HG03521 (cell line): ENCODE measurements around the gene RCOR1.
A peak's percentile ranks its signal among the peaks of the same experiment; 100 is the strongest.

Source experiments
- ATAC-seq: cut with Tn5 transposase; IDR thresholded peaks from one replicate; pipeline ENCODE4 v1.9.1; 2021; ENCODE audit warnings: mild to moderate bottlenecking, moderate library complexity; ENCODE audit not compliant: unreplicated experiment

RCOR1 gene

DNA sequence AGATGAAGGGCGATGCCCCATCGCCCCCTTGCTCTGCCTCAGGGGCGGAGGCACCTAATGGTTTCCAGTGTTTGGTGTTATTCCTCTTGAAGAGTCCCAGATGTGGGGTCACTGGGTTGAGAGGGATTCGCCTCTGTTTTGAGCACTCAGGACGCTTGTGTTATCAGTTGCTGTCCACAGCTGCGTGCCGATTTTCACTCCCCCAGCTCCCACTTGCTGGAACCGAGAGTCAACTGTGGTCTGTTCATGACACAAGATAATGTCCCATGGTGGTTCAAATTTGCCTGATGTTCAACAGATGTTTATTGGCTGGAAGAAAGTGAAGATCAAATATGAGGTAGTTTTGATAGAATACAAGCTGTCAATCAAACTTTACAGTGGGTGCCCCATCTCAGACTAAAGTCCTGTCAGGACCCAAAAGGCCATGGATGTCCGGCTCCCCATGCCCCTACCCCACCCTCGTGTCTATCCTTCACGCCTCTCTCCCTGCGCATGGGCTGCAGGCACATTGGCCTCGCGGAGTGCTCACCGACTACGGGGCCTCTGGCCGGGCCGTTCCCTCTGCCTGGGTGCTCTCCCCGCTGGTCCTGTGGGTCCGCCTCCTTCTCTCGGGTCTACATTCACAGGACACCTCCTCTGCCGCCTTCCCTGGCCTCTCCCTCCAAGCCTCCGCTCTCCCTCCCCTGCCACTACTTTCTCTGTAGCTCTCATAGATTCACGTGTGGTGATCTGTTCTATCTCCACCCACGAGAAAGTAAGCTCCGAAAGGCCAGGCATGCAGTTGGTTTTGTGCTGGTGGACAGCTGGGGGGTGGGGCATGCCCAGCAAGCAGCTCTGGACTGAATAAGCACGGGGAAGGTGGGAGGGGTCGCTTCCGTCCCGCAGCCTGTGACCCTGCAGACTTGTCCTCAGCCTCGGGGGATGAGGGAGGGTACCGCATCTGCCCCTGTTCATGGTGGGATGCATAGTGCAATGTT, 178.0 kb downstream of the RCOR1 start:
- no peak for ATAC-seq

DNA sequence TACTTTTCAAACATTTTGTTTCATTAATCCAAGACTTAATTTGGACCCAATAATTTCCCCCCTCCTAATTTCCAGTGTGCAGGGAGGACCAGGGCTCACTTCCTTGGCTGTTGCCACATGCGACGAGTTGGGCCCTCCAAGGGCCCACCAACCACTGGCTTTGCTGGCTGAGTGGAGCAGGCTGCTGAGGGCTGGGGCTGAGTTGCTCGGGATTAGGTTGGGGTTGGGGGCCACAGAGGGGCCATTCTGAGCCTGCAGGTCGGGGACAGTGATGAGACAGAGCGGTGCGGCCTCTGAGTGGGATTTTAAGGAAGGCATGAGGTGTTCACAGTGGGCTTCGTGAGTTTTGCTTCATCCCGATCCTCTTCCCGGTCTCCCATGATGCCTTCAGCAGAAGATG, 178.7 kb downstream of the RCOR1 start:
- ATAC-seq, result no peak

DNA sequence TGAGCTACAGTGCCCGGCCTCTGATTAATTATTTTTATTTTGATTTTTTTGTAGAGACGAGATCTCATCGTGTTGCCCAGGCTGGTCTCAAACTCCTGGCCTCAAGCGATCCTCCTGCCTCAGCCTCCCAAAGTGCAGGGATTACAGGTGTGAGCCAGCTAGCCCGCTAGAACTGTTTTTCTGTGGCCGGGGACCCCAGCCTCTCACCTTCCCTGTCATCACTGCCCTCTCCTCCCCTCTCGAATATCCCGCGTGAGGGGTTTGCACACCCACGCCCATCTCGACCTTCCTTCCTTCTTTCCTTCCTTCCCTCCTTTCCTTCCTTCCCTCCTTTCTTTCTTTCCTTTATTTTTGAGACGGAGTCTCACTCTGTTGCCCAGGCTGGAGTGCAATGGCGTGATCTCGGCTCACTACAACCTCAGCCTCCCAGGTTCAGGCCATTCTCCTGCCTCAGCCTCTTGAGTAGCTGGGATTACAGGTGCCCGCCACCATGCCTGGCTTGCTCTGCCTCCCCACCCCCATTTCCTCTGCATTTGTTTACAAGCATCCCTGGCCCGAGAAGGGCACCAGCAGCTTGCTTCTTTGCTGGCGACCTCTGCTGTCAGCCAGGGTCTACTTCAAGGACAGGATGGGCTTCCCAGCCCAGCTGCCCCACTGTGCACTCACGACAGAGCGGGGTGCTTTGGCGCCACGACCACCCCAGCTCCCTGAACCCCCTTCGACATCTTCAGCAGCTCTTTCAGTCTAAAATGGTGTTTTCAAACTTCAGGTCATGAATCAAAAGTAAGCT, 180.5 kb downstream of the RCOR1 start:
- ATAC-seq, result no peak

DNA sequence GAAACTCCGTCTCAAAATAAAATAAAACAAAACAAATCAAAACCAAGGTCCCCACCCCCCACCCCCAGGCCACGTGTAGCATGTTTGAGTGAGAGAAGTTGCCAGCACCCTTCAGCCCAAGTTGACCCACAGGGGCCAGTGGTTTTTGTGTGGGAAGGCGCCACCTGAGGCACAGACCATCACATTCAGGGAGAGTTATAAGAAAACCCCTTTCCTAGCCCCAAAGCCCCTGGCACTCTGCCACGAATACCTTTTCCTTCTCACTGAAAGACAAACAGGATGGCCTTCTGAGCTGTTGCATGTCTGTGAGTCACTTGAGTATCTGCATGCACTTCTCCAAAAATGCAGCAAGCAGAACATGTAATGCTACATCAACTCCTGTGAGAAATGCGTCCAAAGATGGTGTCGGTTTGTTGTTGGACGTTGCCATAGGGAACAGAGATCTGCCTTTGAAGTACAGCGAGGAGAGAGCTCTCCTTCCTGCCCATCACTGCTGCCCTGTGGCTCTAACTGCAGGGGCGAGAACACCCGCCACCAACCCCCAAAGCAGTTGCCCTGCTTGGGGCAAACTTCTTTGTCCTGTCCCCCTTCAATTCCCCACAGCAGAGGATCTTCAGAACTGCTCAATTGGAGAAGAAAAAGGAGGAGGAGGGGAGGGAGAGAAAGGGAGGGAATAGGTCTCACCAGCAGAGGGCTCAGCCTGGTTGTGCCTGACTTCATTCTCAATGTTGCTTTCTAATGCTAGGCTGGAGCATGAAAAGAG, 182.1 kb downstream of the RCOR1 start:
- ATAC-seq, result no peak

DNA sequence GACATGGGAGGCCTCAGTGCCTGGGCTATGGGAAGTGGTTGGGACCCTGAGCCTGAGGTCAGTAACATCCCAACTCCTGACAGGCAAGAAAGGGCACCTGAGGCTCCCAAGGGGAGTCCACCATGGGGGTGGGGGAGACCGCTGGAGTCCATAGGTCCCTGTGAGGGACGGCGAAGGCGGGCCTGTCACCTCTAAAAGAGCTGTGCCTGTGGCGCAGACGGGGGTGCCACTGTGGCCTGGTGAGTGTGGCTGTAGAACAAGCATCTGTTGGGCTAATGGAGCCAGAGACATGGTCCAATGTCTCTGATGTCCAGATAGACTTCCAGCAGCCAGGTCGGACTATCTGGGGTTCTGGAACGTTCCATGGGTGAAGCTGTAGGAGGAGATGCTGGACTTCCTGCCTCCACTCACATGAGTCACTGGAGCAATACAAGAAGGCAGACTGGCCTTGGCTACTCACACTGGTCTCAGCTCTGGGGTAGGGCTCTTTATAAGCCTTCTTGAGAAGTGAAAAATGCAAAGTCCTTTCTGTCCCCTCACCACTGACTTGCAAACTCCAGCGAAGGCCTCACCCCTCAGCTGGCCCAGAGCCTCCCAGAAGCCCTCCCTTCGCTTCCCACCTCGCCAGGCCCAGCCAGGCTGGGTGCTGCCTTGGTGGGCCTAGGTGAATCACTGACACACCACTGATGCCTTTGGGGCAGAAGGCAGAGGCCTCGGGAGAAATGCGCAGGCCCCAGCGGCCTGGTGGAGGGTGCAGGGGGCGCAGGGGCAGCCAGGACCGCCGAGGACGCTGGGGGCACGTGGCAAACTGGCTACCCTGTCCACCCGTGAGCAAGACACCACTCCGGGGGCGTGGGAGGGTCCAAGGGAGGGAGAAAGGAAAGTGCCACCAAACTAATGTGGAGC, 183.7 kb downstream of the RCOR1 start:
- ATAC-seq, result no peak

DNA sequence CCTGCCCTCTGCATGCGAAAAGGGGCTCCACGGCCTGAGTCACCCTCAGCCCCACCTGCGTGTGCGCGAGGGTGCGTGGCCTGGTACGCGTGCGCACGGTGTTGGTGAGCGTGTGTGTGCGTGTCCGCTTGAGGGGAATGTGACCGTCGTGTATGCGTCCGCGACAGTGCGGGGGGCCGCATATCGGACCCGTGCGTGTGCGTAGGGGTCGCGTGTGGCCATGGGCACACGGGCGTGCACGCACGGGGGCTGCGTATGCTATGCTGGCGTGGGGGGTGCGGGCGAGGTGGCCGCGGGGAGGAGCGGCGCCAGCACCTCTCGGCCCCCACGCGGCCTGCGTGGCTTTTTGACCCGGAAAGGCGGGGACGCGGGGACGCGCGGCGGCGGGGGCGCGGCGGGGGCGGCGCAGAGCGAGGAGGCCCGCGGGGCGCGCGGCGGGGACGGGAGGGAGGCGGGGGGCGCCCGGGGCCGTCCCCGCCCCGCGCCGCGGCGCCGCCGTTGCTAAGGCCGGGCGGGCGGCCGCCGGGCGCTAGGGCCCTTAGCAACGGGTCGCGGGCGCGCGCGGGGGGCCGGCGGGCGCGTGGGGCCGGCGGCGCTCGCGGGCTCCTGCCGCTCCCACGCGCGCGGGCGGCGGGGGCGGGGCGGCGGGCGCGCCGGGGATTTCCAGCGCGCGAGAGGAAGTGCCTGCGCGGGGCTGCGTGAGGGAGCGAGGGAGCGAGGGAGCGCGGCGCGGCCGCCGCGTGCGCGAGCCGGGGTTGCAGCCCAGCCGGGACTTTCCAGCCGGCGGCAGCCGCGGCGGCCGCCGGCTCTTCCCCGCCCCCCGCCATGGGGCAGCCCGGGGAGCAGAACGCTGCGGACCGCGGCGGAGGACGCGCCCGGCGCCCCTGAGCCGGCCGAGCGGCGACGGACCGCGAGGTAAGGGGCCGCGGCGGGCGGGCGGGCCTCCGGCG, 184.6 kb downstream of the RCOR1 start, which contains the start of gene TRAF3:
Gene TRAF3, plus strand, starts transcription at position 689 of the 950 bp plus-strand sequence. CDS start 92,753 bp downstream, outside the sequence.
- peak; percentile 70 for ATAC-seq

DNA sequence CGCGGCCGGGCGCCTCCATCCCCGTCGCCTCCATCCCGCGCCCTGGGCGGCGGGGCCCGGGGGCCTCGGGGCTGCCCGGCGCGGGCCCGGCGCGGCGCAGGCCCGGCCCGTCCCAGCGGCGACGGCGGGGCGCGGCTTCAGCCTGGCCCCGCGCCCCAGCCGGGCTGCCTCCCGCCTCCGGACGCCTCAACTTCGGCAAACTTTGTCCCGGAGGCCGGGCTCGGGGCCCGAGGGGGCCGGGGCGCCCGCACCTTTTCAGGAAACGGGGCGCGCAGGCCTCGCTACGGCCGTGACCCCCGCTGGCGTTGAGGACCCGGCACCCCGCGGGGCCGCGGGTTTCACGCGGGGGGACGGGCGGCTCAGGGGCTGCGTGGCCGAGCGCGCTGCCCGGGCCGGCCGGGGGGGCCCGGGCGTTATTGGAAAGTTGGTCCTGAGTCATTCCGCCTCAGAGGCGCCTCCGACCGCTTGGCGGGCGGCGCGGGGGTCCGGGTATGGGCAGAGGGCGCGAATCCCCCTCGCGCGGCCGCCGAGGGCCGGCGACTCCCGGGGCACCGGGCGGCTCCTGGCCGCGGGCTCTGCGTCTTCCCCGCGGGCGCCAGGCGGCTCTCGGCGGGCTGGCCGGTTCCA, 185.4 kb downstream of the RCOR1 start:
- peak; percentile 16 for ATAC-seq

DNA sequence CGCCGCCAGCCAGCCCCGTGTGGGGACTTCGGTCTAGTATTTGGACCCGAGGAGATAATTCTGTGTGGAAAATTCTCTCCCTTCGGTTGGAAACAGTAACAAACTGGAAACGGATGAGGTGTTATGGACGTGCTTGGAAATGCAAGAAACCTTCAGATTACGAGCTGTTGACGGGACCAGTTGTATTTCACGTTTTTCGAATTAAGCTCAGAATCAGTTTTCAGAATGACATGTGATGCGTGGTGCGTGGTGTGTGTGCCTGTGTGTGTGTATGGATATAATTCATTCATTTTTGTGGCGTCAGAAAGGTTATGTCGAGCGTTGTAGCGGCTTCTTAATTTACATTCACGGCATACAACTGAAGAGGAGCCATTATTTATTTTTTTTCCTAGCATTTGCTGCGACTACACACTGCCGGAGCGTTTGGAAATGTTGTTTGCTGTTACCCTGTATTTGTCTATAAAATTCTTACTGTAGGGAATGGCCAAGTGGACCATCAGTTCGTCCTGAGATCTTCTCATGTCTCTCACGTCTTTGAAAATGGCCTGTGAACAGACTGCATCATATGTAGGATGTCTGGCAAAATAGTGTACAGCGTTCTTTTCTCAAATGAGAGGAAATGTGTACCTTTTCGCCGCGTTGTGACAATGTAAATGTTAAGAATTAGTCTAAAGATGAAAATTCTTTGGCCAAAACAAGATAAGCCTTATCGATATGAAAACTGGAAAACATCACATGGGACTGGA, 186.1 kb downstream of the RCOR1 start:
- ATAC-seq, result no peak

DNA sequence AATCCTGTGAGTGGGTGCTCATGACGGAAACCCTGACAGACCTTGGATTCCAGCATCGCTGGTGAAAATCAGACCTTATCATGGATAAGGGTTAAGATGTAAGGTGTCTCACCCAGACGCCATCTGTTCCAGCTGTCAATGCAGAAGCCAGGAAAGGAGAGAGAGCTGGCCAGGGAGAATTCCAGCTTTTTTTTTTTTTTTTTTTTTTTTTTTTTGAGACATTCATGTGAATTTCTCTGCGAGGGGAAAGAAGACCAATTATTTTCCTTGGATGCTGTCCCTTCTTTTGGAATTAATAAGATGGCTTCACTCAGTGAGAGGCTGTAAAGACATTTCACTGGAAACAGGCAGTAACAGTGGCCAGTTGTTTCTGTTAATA, 186.6 kb downstream of the RCOR1 start:
- no peak for ATAC-seq

DNA sequence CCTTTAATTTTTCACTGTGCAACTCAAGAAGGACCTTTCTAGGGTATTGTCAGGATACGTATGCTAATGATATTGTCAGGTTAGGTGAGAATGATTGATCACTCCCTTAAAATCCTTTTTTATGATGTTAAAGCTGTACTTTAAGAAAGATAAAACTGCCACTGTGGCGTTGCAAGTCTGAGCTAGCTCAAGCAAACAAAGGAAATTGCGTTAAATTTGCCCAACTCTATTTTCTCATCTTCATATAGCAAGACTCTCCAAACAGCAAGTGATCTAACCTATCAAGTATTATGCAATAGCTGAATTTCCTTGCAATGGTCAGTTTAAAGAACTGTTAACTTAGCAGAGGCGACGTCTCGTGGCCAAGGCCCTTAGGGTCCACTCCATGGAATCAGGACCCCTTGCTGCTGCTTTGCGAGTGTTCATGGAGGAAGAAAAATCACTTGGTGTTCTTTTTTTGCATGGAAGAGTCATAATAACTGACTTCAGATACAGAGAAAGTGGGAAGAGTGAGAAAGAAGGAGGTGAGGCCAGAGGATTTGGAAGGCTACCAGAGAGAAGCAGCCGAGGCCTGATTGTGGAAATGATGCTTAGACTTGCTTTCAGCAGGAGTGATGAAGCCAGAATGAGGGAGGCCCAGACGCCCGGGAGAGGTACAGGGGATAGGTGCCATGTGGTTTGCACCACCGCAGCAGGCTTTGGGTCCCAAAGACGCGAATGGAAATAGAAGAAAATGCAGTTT, 187.3 kb downstream of the RCOR1 start:
- no peak for ATAC-seq
